HCT116 (cell line): ENCODE results near the gene RNF130.

Experiments
- CBX3 ChIP-seq: IDR thresholded peaks from 2 replicates; pipeline ENCODE4 v1.6.1; 2012; ENCODE audit warnings: low read depth
- CEBPB ChIP-seq: IDR thresholded peaks from 2 replicates; pipeline ENCODE4 v1.6.1; 2012; ENCODE audit warnings: low read depth
- EGR1 ChIP-seq: IDR thresholded peaks from 2 replicates; pipeline ENCODE4 v1.6.1; 2012; ENCODE audit warnings: low read depth
- EZH2 ChIP-seq: fragments of 200-600 bp; sonication (generic); IDR thresholded peaks from 2 replicates; pipeline ENCODE4 v1.6.1; 2017; ENCODE audit warnings: antibody characterized with exemption, mixed run types
- POLR2A ChIP-seq: IDR thresholded peaks from 2 replicates; pipeline ENCODE4 v1.7.0; 2011; ENCODE audit warnings: borderline replicate concordance; ENCODE audit not compliant: insufficient read depth, insufficient read length; ENCODE audit errors: extremely low read depth
- POLR2AphosphoS5 ChIP-seq: IDR thresholded peaks from 2 replicates; pipeline ENCODE4 v1.6.1; 2011; ENCODE audit warnings: mild to moderate bottlenecking, low read depth, low read length, moderate library complexity
- SIN3A ChIP-seq: IDR thresholded peaks from 2 replicates; pipeline ENCODE4 v1.6.1; 2012; ENCODE audit warnings: low read depth
- ZFX ChIP-seq: fragments of 450-650 bp; IDR thresholded peaks from 2 replicates; pipeline ENCODE4 v1.6.1; 2017
- ZNF274 ChIP-seq: fragments of 200-500 bp; sonication (Bioruptor generic); IDR thresholded peaks from 2 replicates; pipeline ENCODE4 v1.6.1; 2014; ENCODE audit warnings: mild to moderate bottlenecking, low read depth, low read length, inconsistent platforms
- TF ChIP-seq, protein P1 (sequence below), 3 experiments: fragments of 200-600 bp in 1 of 3; sonication (generic) in 1 of 3; IDR thresholded peaks in 2 of 3; conservative IDR thresholded peaks in 1 of 3; 2 replicates each; pipeline ENCODE4 v1.5.1; 2012 to 2017; ENCODE audit warnings: low read depth in 2 of 3, low read length in 2 of 3, antibody characterized with exemption in 1 of 3, borderline replicate concordance in 1 of 3, control low read depth in 1 of 3, mild to moderate bottlenecking in 1 of 3, mixed read lengths in 1 of 3, mixed run types in 1 of 3, moderate library complexity in 1 of 3; ENCODE audit not compliant: insufficient read depth in 1 of 3
- TF ChIP-seq, protein P2 (sequence below): IDR thresholded peaks from 2 replicates; pipeline ENCODE4 v1.6.1; 2012; ENCODE audit warnings: low read depth
- TF ChIP-seq, protein P3 (sequence below): IDR thresholded peaks from 2 replicates; pipeline ENCODE4 v1.6.1; 2012
- TF ChIP-seq, protein P4 (sequence below): IDR thresholded peaks from 2 replicates; pipeline ENCODE4 v1.6.1; 2011; ENCODE audit warnings: mild to moderate bottlenecking, low read length, moderate library complexity; ENCODE audit not compliant: insufficient replicate concordance; ENCODE audit errors: extremely low read depth

DNA sequence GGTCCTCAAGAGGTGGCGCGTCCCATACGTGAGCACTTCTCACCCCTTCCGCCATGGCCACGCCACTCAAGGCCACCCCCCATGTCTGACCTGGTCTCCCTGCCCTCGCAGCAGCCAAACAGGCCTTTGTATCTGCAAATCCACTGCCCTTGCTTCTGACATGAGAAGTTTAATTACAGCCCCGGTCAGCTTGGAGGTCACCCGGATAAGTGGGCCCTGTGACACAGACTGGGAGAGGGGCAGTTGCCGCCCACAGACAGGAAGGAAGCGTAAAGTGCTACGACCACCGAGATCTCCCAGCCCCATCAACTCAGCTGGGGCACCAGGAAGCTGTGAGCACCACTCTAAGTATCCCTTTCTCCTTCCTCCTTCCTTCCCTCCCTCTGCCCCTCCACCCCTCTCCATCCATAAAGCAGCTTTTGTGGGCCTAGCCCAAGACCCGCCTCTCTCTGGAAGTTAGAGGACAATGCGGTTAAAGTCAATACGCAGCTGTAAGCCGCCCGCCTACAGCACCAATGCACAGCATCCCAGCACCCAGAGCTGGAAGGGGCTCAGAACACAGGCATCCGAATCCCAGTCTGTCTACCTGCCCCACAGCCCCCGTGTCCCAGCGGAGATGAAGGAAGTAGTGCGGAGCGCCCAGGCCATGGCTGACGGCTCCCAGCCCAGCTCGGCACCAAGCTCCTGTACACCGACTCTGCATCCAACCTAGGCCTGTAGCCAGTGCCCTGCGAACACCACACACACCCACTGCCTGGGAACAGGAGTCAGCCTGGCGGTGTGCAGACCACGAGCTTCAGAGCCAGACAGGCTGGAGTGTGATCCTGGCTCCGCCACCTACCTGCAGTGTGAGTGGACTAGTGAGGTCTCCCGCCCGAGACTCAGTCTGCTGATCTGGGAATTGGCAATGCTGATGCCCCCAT, 44.8 kb upstream of the RNF130 start:
- TF ChIP-seq, protein P1, sequence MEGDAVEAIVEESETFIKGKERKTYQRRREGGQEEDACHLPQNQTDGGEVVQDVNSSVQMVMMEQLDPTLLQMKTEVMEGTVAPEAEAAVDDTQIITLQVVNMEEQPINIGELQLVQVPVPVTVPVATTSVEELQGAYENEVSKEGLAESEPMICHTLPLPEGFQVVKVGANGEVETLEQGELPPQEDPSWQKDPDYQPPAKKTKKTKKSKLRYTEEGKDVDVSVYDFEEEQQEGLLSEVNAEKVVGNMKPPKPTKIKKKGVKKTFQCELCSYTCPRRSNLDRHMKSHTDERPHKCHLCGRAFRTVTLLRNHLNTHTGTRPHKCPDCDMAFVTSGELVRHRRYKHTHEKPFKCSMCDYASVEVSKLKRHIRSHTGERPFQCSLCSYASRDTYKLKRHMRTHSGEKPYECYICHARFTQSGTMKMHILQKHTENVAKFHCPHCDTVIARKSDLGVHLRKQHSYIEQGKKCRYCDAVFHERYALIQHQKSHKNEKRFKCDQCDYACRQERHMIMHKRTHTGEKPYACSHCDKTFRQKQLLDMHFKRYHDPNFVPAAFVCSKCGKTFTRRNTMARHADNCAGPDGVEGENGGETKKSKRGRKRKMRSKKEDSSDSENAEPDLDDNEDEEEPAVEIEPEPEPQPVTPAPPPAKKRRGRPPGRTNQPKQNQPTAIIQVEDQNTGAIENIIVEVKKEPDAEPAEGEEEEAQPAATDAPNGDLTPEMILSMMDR (IDR thresholded peaks at IDR 0.05 in 2 of 3, conservative IDR thresholded peaks at IDR 0.05 in 1 of 3; ENCODE audit: borderline replicate concordance in 1 of 3, insufficient read depth in 1 of 3, low read depth in 2 of 3, low read length in 2 of 3) = no peak
- no peak for TF ChIP-seq ZFX
- no peak for TF ChIP-seq POLR2A
- TF ChIP-seq EZH2 = no peak
- TF ChIP-seq EGR1 = no peak
- TF ChIP-seq SIN3A = no peak
- TF ChIP-seq, protein P2, sequence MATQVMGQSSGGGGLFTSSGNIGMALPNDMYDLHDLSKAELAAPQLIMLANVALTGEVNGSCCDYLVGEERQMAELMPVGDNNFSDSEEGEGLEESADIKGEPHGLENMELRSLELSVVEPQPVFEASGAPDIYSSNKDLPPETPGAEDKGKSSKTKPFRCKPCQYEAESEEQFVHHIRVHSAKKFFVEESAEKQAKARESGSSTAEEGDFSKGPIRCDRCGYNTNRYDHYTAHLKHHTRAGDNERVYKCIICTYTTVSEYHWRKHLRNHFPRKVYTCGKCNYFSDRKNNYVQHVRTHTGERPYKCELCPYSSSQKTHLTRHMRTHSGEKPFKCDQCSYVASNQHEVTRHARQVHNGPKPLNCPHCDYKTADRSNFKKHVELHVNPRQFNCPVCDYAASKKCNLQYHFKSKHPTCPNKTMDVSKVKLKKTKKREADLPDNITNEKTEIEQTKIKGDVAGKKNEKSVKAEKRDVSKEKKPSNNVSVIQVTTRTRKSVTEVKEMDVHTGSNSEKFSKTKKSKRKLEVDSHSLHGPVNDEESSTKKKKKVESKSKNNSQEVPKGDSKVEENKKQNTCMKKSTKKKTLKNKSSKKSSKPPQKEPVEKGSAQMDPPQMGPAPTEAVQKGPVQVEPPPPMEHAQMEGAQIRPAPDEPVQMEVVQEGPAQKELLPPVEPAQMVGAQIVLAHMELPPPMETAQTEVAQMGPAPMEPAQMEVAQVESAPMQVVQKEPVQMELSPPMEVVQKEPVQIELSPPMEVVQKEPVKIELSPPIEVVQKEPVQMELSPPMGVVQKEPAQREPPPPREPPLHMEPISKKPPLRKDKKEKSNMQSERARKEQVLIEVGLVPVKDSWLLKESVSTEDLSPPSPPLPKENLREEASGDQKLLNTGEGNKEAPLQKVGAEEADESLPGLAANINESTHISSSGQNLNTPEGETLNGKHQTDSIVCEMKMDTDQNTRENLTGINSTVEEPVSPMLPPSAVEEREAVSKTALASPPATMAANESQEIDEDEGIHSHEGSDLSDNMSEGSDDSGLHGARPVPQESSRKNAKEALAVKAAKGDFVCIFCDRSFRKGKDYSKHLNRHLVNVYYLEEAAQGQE = no peak
- TF ChIP-seq ZNF274 = no peak
- TF ChIP-seq POLR2AphosphoS5 = no peak
- TF ChIP-seq, protein P3, sequence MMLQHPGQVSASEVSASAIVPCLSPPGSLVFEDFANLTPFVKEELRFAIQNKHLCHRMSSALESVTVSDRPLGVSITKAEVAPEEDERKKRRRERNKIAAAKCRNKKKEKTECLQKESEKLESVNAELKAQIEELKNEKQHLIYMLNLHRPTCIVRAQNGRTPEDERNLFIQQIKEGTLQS = no peak
- TF ChIP-seq, protein P4, sequence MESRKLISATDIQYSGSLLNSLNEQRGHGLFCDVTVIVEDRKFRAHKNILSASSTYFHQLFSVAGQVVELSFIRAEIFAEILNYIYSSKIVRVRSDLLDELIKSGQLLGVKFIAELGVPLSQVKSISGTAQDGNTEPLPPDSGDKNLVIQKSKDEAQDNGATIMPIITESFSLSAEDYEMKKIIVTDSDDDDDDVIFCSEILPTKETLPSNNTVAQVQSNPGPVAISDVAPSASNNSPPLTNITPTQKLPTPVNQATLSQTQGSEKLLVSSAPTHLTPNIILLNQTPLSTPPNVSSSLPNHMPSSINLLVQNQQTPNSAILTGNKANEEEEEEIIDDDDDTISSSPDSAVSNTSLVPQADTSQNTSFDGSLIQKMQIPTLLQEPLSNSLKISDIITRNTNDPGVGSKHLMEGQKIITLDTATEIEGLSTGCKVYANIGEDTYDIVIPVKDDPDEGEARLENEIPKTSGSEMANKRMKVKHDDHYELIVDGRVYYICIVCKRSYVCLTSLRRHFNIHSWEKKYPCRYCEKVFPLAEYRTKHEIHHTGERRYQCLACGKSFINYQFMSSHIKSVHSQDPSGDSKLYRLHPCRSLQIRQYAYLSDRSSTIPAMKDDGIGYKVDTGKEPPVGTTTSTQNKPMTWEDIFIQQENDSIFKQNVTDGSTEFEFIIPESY = no peak
- no peak for TF ChIP-seq CBX3
- TF ChIP-seq CEBPB = no peak
